ENCODE measurements around the gene C8A.

The C8A gene

GRCh38 chr1:56966698-56966999, 112.1 kb downstream of the C8A start:
- DNase-seq (ENCODE audit: low read depth): no peak

GRCh38 chr1:56967355-56967754, 112.8 kb downstream of the C8A start:
- DNase-seq (ENCODE audit: low read depth): no peak
